Colonic mucosa (tissue), 4 donors: Measurements from ENCODE around the gene MTUS2. TPM values are rescaled to one million over a fixed set of nuclear protein-coding genes. Genes with fewer than 3 reads are reported as not detected.

Experiments
- DNase-seq: peaks from one replicate; pipeline ENCODE4 v3.0.0-alpha.2; 2020
- H3K27ac ChIP-seq: fragments of 200-600 bp; one replicate; pipeline ENCODE4 v1.8.0; 2021
- H3K27me3 ChIP-seq: fragments of 200-600 bp; one replicate; pipeline ENCODE4 v1.8.0; 2021
- H3K36me3 ChIP-seq: fragments of 200-600 bp; one replicate; pipeline ENCODE4 v1.8.0; 2021
- H3K4me1 ChIP-seq: fragments of 200-600 bp; one replicate; pipeline ENCODE4 v1.8.0; 2021; ENCODE audit warnings: mild to moderate bottlenecking
- H3K4me3 ChIP-seq: fragments of 200-600 bp; one replicate; pipeline ENCODE4 v1.8.0; 2021
- H3K9ac ChIP-seq, 2 donors: one replicate each; pipeline ENCODE4 v1.7.0; 2013; ENCODE audit warnings: control low read depth in 2 of 2, low read depth in 2 of 2, low read length in 2 of 2
- H3K9me3 ChIP-seq: fragments of 200-600 bp; one replicate; pipeline ENCODE4 v1.8.0; 2021
- CTCF ChIP-seq: fragments of 200-600 bp; IDR thresholded peaks from one replicate; pipeline ENCODE4 v1.8.0; 2022; ENCODE audit warnings: antibody characterized with exemption, mild to moderate bottlenecking
- intact Hi-C: fragments of 100-400 bp; cut with DNase I; formaldehyde crosslinking; loops from one replicate; pipeline ENCODE4 v1.14.1; 2022
- total RNA-seq, 2 donors: library from RNA; stranded (reverse); fragmentation: NEBNext Ultra II Directional in 1 of 2; extraction: Animal tissue kit (Norgen Biotek cat#: 25700) in 1 of 2; gene quantifications; one replicate each; pipeline ENCODE4 v1.2.1, GENCODE V29; 2021
- donor health status: healthy.
- donor health status: DM: no; HTN: no; CAD: no.
- donor health status: DM: no; HTN: no; CAD: no.

Gene MTUS2
- total RNA-seq, 2 donors from 2014 or later: 0.11 to 0.40 TPM

GRCh38 chr13:29551214-29551613, 731.1 kb downstream of the MTUS2 start:
- DNase-seq: no peak
- H3K9me3 ChIP-seq: no peaks in the 10 kb centered on the region
- intact Hi-C loops: no loop called here
- H3K27ac ChIP-seq: no peak overlapping the region
- no peak overlapping the region for H3K9ac ChIP-seq
- no peaks in the 10 kb centered on the region for H3K36me3 ChIP-seq
- no peak for TF ChIP-seq CTCF
- H3K27me3 ChIP-seq: no peaks in the 10 kb centered on the region
- no peaks in the 10 kb centered on the region for H3K4me1 ChIP-seq
- no peak overlapping the region for H3K4me3 ChIP-seq

Other genes with a start within 250 kb of the MTUS2 start
- gene POMP, start 161.2 kb upstream of the MTUS2 start, total RNA-seq: 10 to 100 TPM; 82.0 to 94.1 TPM
- 10 to 100 TPM; 30.5 to 45.8 TPM for gene SLC46A3, start 101.4 kb upstream of the MTUS2 start, total RNA-seq